OCI-LY3 (cell line): ENCODE results near the gene TAS2R38.

Source experiments
- EZH2phosphoT487 ChIP-seq: fragments of 200-600 bp; shearing (Covaris generic); IDR thresholded peaks from 2 replicates; pipeline ENCODE4 v1.6.1; 2018; ENCODE audit warnings: antibody characterized with exemption, mixed run types, low read depth
- TF ChIP-seq, protein P1 (sequence below): fragments of 200-600, 300-600 bp; sonication (generic); IDR thresholded peaks from 2 replicates; pipeline ENCODE4 v1.5.1; 2014; ENCODE audit warnings: antibody characterized with exemption, low read length, low read depth

- no peak for TF ChIP-seq EZH2phosphoT487
- TF ChIP-seq, protein P1, sequence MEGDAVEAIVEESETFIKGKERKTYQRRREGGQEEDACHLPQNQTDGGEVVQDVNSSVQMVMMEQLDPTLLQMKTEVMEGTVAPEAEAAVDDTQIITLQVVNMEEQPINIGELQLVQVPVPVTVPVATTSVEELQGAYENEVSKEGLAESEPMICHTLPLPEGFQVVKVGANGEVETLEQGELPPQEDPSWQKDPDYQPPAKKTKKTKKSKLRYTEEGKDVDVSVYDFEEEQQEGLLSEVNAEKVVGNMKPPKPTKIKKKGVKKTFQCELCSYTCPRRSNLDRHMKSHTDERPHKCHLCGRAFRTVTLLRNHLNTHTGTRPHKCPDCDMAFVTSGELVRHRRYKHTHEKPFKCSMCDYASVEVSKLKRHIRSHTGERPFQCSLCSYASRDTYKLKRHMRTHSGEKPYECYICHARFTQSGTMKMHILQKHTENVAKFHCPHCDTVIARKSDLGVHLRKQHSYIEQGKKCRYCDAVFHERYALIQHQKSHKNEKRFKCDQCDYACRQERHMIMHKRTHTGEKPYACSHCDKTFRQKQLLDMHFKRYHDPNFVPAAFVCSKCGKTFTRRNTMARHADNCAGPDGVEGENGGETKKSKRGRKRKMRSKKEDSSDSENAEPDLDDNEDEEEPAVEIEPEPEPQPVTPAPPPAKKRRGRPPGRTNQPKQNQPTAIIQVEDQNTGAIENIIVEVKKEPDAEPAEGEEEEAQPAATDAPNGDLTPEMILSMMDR: no peak
Measured at GRCh38 chr7:142002179-142002578, 28.6 kb upstream of the TAS2R38 start.
